K562 (cell line): ENCODE results near the gene ERN1. TPM values are rescaled to one million over a fixed set of nuclear protein-coding genes. Genes with fewer than 3 reads are reported as not detected.

Experiments used
- ATAC-seq: fragments of 200-7000 bp; cut with Tn5 transposase; 3 replicates; pipeline ENCODE4 v1.9.1; 2020; ENCODE audit warnings: moderate library complexity
- BruUV-seq: library from RNA; stranded (reverse); fragments of 400-500 nt; replicated peaks from 2 replicates; lab custom pipeline; 2021; lab: Mats Ljungman, UMichigan
- CTCF ChIA-PET: fragments of 300-600 bp; formaldehyde crosslinking; extraction: SDS; loops from one replicate; lab custom pipeline; 2021; ENCODE audit warnings: low intra/inter-chr PET ratio; lab: Yijun Ruan, JAX
- POLR2A ChIA-PET: fragments of 300-600, 350-650 bp; sonication (Branson Sonifier 250); formaldehyde crosslinking; extraction: SDS; loops from one replicate; lab custom pipeline; 2021; ENCODE audit warnings: antibody characterized with exemption, inconsistent platforms; lab: Yijun Ruan, JAX
- DNase-seq, 4 experiments: peaks; one replicate each; pipeline versions ENCODE4 v3.0.0 to v3.0.0-alpha.2; 2011 to 2018; ENCODE audit warnings: low spot score in 3 of 4, mixed read lengths in 3 of 4; ENCODE audit errors: extremely low read depth in 1 of 4
- FAIRE-seq: peaks from 2 replicates; lab custom pipeline; 2011; peaks lifted over from hg19 to GRCh38; lab: Jason Lieb, UNC
- H2AFZ ChIP-seq: 2 replicates; pipeline ENCODE4 v1.6.0; 2011; ENCODE audit warnings: low read depth, low read length, control low read depth, inconsistent platforms
- H3K27ac ChIP-seq: fragments of 200-600 bp; 3 replicates; pipeline ENCODE4 v1.8.0; 2011; ENCODE audit warnings: low read depth, mild to moderate bottlenecking, control low read depth, inconsistent platforms, low read length, moderate library complexity, mixed read lengths; ENCODE audit errors: extremely low read depth
- H3K27me3 ChIP-seq, 2 experiments: fragments of 300-600 bp in 1 of 2; 2 replicates in 1 of 2; 3 replicates in 1 of 2; pipeline versions ENCODE4 v1.6.0 to v1.8.0; 2011; ENCODE audit warnings: inconsistent platforms in 2 of 2, low read length in 2 of 2, mild to moderate bottlenecking in 1 of 2, mixed read lengths in 1 of 2, moderate library complexity in 1 of 2; ENCODE audit not compliant: control insufficient read depth in 2 of 2, insufficient read depth in 2 of 2
- H3K36me3 ChIP-seq: fragments of 300-600 bp; 3 replicates; pipeline ENCODE4 v1.8.0; 2011; ENCODE audit warnings: mild to moderate bottlenecking, low read length, inconsistent platforms; ENCODE audit not compliant: control insufficient read depth, insufficient read depth
- H3K4me1 ChIP-seq, 2 experiments: fragments of 200-600 bp in 1 of 2; replicated peaks in 1 of 2; 2 replicates in 1 of 2; 3 replicates in 1 of 2; pipeline versions ENCODE4 v1.5.1 to v1.8.0; 2011; ENCODE audit warnings: inconsistent platforms in 2 of 2, low read length in 2 of 2, mild to moderate bottlenecking in 1 of 2, mixed read lengths in 1 of 2, moderate library complexity in 1 of 2; ENCODE audit not compliant: control insufficient read depth in 2 of 2, insufficient read depth in 2 of 2
- H3K4me2 ChIP-seq: 2 replicates; pipeline ENCODE4 v1.6.1; 2011; ENCODE audit warnings: low read length, control low read depth, inconsistent platforms, mixed read lengths; ENCODE audit not compliant: insufficient read depth
- H3K4me3 ChIP-seq: fragments of 200-600 bp; sonication (generic), shearing (Covaris generic); 2 replicates; pipeline ENCODE4 v1.5.1; 2016; ENCODE audit warnings: control low read depth, inconsistent platforms
- H3K79me2 ChIP-seq: fragments of 200-600 bp; 3 replicates; pipeline ENCODE4 v1.8.0; 2011; ENCODE audit warnings: low read length, inconsistent platforms; ENCODE audit not compliant: control insufficient read depth, insufficient read depth
- H3K9ac ChIP-seq, 2 experiments: 2 replicates each; pipeline versions ENCODE4 v1.6.0 to v1.6.1; 2011; ENCODE audit warnings: low read depth in 2 of 2, low read length in 2 of 2, control low read depth in 1 of 2, inconsistent platforms in 1 of 2, mild to moderate bottlenecking in 1 of 2, mixed read lengths in 1 of 2; ENCODE audit not compliant: insufficient read depth in 1 of 2
- H3K9me1 ChIP-seq: one replicate; pipeline ENCODE4 v1.6.0; 2011; ENCODE audit warnings: inconsistent platforms, mild to moderate bottlenecking, low read length, moderate library complexity; ENCODE audit not compliant: control insufficient read depth, insufficient read depth
- H3K9me3 ChIP-seq: replicated peaks from 2 replicates; pipeline ENCODE4 v1.5.1; 2011; ENCODE audit warnings: low read depth, low read length, inconsistent platforms; ENCODE audit not compliant: control insufficient read depth, insufficient read depth
- H4K20me1 ChIP-seq: replicated peaks from 2 replicates; pipeline ENCODE4 v1.6.1; 2011; ENCODE audit warnings: low read length, inconsistent platforms, mixed read lengths; ENCODE audit not compliant: control insufficient read depth, insufficient read depth
- CBX3 ChIP-seq, 2 experiments: IDR thresholded peaks; 1 replicate in 1 of 2; 2 replicates in 1 of 2; pipeline ENCODE4 v1.6.1; 2012; ENCODE audit warnings: inconsistent platforms in 2 of 2, low read length in 2 of 2, borderline replicate concordance in 1 of 2, control low read depth in 1 of 2
- CHD1 ChIP-seq: fragments of 200-600 bp; sonication (generic); IDR thresholded peaks from one replicate; pipeline ENCODE4 v1.6.1; 2012; ENCODE audit warnings: mild to moderate bottlenecking, moderate library complexity, low read length, inconsistent platforms
- EP400 ChIP-seq: fragments of 450-650 bp; IDR thresholded peaks from 2 replicates; pipeline ENCODE4 v1.6.1; 2017; ENCODE audit warnings: antibody characterized with exemption, mild to moderate bottlenecking, moderate library complexity
- HDAC6 ChIP-seq: IDR thresholded peaks from 2 replicates; pipeline ENCODE4 v1.6.1; 2012; ENCODE audit warnings: low read depth, mild to moderate bottlenecking, control low read depth, inconsistent platforms, low read length, moderate library complexity
- HNRNPUL1 ChIP-seq: fragments of 200-400 bp; formaldehyde crosslinking; IDR thresholded peaks from 2 replicates; pipeline ENCODE4 v1.6.1; 2017; ENCODE audit warnings: low read length
- KLF1 ChIP-seq: fragments of 450-650 bp; IDR thresholded peaks from 2 replicates; pipeline ENCODE4 v1.6.1; 2016; ENCODE audit warnings: missing genetic modification characterization, missing compliant biosample characterization
- MYBL2 ChIP-seq, 2 experiments: fragments of 450-650 bp in 1 of 2; sonication (generic) in 1 of 2; formaldehyde crosslinking in 1 of 2; IDR thresholded peaks; 2 replicates each; pipeline versions ENCODE4 v1.6.1 to v1.8.1; 2017 to 2022; ENCODE audit warnings: borderline replicate concordance in 1 of 2, inconsistent platforms in 1 of 2, low read depth in 1 of 2, mild to moderate bottlenecking in 1 of 2, missing genetic modification reagents in 1 of 2, moderate library complexity in 1 of 2
- POU5F1 ChIP-seq: fragments of 150-350 bp; IDR thresholded peaks from 2 replicates; pipeline ENCODE4 v1.6.1; 2014; ENCODE audit warnings: borderline replicate concordance, low read length, low read depth, mild to moderate bottlenecking; ENCODE audit not compliant: partially characterized antibody
- SOX6 ChIP-seq: fragments of 450-650 bp; IDR thresholded peaks from 2 replicates; pipeline ENCODE4 v1.6.1; 2014; ENCODE audit warnings: mild to moderate bottlenecking
- ZBED1 ChIP-seq: IDR thresholded peaks from 2 replicates; pipeline ENCODE4 v1.6.1; 2014
- ZFP36 ChIP-seq: fragments of 150-350 bp; IDR thresholded peaks from 2 replicates; pipeline ENCODE4 v1.6.1; 2018; ENCODE audit warnings: low read length, low read depth; ENCODE audit not compliant: partially characterized antibody
- ZNF717 ChIP-seq: fragments of 250-450 bp; sonication (Bioruptor Pico); IDR thresholded peaks from 2 replicates; pipeline ENCODE4 v1.5.0; 2021
- in situ Hi-C: fragments of 300-500 bp; cut with MboI; formaldehyde crosslinking; loops from 4 replicates; pipeline ENCODE4 v1.15.0; 2018; ENCODE audit warnings: inconsistent platforms, mixed read lengths
- intact Hi-C: fragments of 100-400 bp; cut with micrococcal nuclease; formaldehyde crosslinking; loops from 2 replicates; pipeline ENCODE4 v1.14.2; 2022
- polyA plus RNA-seq, 8 experiments: library from polyadenylated mRNA; depleted of rRNA in 4 of 8; stranded (reverse) in 5 of 8; unstranded in 3 of 8; fragments of >200 nt; fragmentation: Nextera tagmentation in 2 of 8; fragmentation: Illumina TruSeq in 1 of 8; extraction: Ambion mirVana in 2 of 8; extraction: Trizol in 1 of 8; gene quantifications; 2 replicates each; pipeline versions ENCODE4 v1.2.1 to v1.2.3, GENCODE V29; 2011 to 2014; ENCODE audit warnings: inconsistent platforms in 1 of 8, missing spikeins in 1 of 8
- total RNA-seq, 7 experiments: library from RNA; depleted of rRNA in 6 of 7; stranded (reverse); fragments of >200 nt in 6 of 7; fragmentation: Illumina TruSeq in 2 of 7; extraction: Trizol in 2 of 7; gene quantifications; 2 replicates each; pipeline versions ENCODE4 v1.2.1 to v1.2.3, GENCODE V29; 2011 to 2021; ENCODE audit warnings: low replicate concordance in 1 of 7
- TF ChIP-seq, protein P1 (sequence below): fragments of 450-650 bp; IDR thresholded peaks from 2 replicates; pipeline ENCODE4 v1.6.1; 2016; ENCODE audit warnings: missing biosample characterization, missing genetic modification characterization

ERN1 gene
- total and polyA plus RNA-seq, 9 of the 15 experiments (the other 6 are each of a cell fraction or from before 2014, with no cell fraction given), result 2.1 to 22.5 (median 7.3) TPM

- in situ Hi-C loops (no loop called here), intact Hi-C loops (no loop called here)
- H3K9me3 ChIP-seq, result no peaks in the 10 kb centered on the region; the same call in 1 of the 2 replicates
- no peak overlapping the region for H2AFZ ChIP-seq
- H3K9ac ChIP-seq, result no peak overlapping the region
- H3K27me3 ChIP-seq, result no peaks in the 10 kb centered on the region
- ChIA-PET POLR2A (interaction anchor here (0.9 to 1.5 kb wide), 3 partner anchors 10 to 31 kb away, joined by 3 to 8 read pairs (median 4); no protein-coding TSS in a partner anchor), CTCF (no interaction called here)
- peaks cover 63% of the 10 kb centered on the region for H3K36me3 ChIP-seq
- H3K9me1 ChIP-seq, result no peaks in the 10 kb centered on the region
- H3K4me2 ChIP-seq, result no peak overlapping the region
- no peak for ATAC-seq
- H3K4me3 ChIP-seq, result no peak overlapping the region
- no peak for FAIRE-seq
- no TSS peak for BruUV-seq
- TF ChIP-seq ZFP36 (no peak), ZBED1 (no peak), KLF1 (tag) (no peak), ZNF717 (CRISPR knock-in tag) (no peak), CBX3 (IDR thresholded peaks at IDR 0.05; ENCODE audit: borderline replicate concordance in 1 of 2, low read length in 2 of 2) (no peak), SOX6 (no peak), EP400 (no peak), HDAC6 (no peak), HNRNPUL1 (no peak), CHD1 (no peak), POU5F1 (no peak), MYBL2 (IDR thresholded peaks at IDR 0.05; ENCODE audit: low read depth) (no peak), MYBL2 (CRISPR knock-in tag; IDR thresholded peaks at IDR 0.05; ENCODE audit: borderline replicate concordance) (no peak)
- TF ChIP-seq, protein P1, sequence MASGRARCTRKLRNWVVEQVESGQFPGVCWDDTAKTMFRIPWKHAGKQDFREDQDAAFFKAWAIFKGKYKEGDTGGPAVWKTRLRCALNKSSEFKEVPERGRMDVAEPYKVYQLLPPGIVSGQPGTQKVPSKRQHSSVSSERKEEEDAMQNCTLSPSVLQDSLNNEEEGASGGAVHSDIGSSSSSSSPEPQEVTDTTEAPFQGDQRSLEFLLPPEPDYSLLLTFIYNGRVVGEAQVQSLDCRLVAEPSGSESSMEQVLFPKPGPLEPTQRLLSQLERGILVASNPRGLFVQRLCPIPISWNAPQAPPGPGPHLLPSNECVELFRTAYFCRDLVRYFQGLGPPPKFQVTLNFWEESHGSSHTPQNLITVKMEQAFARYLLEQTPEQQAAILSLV (tag), result no peak
- H3K27ac ChIP-seq, result no peak overlapping the region
- no peaks in the 10 kb centered on the region for H3K4me1 ChIP-seq
- H3K79me2 ChIP-seq, result no peaks in the 10 kb centered on the region
- no peaks in the 10 kb centered on the region for H4K20me1 ChIP-seq
- no peak for DNase-seq
These were observed 46.6 kb upstream of the ERN1 start for GRCh38 chr17:64176556-64176955.
